Retina (tissue), 1 donor: ENCODE results near the gene IQSEC1.

ENCODE experiments used
- DNase-seq: peaks from one replicate; pipeline ENCODE4 v3.0.0-alpha.2; 2016

IQSEC1 gene

DNA sequence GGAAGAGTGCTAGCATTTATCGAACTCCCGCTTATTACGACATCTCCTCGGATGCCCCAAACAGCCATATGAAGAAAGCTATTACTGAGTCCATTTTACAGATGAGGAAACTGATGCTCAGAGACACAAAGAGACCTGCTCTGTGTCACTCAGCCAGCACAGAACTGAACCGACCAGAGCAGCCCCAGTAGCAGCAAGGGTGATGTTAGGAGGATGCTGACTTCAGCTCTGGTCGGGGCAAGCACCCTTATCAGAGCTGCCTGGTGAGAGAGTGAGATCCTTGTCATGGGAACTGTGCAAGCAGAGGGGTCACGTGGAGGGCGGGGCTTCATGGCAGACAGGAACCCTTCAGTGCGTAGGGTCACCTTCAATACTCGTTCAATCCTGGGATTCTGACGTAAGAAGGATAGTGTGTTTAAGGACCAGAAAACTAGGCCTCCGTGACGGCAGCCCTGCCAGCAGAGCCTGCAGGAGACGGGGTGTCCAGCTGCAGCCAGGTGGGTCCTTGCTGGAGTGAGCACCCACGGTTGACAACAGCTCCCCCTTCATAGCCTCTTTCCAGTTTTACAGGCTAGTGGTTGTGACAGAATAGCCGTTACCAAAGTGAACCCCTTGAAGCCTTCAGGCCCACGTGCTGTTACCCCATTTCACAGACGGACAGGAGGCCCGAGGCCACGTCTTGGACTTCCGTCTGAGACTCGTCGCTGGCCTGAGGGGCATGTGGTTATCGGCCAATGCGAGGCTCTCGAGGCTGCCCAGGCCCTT lies 12.0 kb upstream of the IQSEC1 start:
- DNase-seq, result no peak

DNA sequence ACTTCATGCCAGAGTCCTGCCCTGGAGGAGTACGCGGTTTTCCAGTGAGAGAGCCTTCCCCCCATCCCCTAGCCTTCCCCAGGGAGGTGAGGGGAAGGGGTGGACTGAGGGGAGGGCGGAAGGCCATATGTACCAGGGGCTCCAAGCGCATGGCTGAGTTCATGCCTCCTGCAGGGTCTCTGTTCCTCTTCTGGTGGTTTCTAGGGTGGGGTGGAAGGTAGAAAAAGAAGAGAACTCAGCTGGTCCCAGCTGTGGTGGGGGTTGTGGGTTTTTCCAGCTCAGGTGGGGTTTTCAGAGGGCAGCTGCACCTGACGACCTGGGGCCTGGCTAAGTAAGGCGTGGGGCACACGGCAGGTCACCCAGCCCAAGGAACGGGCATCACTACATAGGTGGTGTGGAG lies 10.7 kb upstream of the IQSEC1 start:
- no peak for DNase-seq

DNA sequence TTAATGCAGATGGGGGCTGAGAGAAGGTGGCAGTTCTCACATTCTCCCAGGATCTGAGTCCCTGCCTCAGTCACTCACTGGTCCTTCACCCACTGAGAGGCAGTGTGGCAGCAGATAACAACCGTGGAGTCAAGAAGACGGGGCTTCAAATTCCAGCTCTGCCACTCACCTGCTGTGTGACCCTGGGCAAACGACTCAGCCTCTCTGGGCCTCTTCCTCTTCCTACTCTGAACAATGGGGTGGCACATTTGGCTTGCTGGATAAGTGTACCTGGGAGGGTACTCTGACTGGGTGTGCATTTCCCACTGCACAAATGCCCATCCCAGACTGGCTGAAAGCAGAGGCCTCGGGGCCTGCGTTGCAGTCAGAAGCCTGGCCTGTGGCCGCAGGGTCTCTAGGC lies 10.0 kb upstream of the IQSEC1 start:
- DNase-seq, result no peak

DNA sequence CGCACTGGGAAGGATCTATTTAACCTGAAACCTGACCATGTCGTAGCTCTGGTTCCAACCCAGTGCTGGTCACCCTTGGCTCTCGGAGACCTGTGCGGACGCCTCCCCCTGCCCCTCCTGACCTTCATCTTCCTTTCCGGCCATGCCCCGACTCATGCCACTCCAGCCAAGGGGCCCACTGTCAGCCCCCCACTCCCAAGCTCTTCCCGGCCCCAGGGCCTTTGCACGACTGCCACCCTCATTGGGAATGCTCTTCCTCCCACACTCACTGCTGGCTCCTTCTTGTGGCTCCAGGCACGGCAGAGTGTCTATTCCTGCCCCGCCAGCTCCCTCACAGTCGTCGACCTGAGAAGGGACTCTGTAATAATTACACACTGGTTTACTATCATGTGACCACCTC lies 9.4 kb upstream of the IQSEC1 start:
- no peak for DNase-seq

DNA sequence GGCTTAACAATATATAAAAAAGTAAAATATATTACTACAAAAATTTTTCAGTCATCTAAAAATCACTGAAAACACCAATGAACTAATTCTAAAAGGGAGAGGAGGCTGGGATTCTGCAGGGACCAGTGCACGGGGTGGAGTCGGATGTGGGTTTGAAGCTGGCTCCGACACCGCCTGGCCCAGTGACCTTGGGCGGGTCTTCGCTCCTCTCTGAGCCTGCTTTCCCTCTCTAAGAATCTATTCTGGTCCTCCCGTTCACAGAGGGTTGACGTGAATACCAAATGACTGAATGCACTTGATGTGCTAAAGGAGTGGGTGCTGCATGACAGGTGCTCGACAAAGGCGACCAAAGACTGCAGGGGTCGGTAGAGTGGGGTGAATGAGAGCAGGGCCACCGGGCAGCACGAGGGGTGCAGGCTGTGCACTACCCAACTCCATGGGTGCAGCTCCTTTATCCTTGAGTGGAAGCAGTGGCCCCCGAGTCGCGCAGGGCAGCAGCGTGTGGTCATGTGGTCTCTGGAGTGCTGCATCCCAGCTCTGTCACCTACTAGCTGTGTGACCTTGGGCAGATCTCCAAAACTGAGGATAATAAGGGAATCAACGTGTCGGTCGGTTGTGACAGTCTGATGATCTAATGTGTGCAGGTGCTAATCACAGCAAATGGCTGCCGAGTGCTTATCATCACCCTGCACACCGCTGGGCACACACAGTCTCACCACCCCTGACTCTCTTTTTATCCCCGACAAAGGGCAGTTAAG lies 8.6 kb upstream of the IQSEC1 start:
- no peak for DNase-seq

DNA sequence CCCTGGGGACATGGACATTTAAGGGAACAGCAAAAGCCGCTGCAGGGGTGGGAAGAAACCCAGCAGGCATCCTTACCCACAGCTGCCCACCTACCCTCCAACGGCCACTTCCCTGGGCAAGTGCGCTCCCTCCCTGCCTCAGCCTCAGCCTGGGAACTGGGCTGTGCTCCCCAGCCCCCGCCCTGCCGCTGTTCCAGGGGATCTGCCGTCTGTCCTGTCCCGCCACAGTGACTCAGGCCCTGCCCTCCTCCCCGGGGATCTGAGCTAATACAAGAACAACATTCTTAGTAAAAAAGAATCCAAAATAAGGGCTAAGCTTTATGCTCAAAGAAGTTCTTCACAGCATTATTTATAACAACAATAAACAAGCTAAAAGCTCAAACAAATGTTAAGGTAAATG lies 7.4 kb upstream of the IQSEC1 start:
- DNase-seq, result no peak

DNA sequence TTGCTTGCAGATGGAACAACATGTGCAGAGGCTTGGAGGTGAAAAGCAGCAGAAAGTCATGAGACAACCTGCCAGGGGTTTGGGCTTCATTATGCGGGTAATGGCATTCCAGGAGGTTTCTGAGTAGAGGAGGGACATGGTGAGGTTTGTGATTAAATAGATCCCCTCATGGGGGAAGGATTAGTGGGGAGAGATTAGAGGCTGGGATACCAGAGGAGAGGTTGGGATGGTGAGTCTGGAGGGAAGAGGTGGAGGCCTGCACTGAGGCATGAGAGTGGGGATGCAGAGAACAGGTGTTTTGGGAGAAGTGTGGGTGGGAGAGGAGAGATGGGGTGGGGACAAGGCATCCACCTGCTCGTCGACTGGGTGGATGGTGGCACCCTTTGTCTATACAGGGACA lies 6.8 kb upstream of the IQSEC1 start:
- DNase-seq, result no peak

DNA sequence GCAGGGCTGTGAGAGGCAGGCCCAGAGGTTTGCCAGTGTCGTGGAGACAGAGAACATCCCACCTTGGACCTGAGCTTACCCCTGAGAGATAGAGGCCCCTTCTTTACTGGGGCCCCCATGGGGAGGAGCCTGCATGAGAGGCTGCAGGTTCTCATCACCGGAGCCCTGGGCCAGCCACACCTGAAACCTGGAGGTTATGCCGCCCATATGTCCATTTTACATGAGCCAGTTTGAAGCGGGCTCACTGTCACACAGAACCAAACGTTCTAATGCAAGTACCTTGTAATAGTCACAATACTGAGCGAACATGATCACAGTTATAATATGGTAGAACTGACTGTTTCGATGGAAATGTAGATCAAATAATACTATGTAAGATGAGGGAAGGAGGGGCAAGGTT lies 6.3 kb upstream of the IQSEC1 start:
- no peak for DNase-seq

DNA sequence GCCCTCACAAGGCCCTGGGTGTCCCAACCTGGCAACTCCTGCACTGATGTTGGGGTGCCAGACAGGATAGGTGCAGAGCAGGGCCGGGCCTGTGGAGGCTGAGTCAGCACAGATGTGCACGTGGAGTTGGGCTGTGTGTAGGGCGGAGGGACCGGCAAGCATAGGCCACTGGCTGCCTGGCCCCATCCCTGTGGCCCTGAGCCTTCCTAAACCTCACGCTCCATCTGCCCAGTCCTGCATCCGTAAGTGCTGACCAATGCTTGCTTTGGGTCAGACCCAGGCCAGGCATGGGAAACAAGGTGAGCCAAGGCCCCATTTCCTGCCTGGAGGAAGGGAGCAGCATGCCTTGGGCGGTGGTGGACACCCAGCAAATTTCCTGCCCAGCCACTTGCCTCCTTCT lies 5.8 kb upstream of the IQSEC1 start:
- no peak for DNase-seq

DNA sequence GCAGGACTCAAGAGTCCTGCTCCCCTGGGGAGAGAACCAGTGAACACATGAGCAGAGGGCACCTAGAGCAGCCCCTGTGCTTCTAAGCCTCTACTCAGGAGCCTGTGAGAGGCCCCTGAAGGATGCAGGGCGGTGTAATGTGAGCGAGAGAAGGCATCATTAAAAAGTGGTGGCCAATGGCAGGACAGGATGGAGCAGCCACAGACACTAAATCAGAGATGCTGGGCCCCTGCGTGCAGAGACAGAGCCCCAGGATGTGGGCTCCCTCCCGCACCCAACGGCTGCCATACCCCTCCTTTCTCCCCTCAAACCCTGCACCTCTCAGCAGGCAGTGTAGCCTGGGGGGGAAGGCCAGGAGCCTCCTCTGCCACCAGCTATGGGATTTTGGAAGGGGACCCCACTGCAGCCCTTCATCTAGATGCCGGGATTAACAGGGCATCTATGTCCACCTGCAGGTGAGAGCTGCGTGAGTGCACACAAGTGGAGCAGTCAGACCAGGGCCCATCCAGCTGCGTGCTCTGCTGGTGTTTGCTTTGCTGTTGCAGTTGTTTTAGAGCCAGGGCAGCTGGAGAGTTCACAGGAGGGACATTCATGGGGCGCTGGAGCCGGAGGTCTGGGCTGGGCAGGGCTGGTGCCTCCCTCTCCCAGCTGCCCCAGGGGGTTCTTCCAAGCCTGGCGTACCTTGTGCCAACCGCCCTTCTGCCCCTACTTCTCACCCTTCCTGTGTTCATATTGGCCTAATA lies 5.1 kb upstream of the IQSEC1 start:
- DNase-seq, result no peak

DNA sequence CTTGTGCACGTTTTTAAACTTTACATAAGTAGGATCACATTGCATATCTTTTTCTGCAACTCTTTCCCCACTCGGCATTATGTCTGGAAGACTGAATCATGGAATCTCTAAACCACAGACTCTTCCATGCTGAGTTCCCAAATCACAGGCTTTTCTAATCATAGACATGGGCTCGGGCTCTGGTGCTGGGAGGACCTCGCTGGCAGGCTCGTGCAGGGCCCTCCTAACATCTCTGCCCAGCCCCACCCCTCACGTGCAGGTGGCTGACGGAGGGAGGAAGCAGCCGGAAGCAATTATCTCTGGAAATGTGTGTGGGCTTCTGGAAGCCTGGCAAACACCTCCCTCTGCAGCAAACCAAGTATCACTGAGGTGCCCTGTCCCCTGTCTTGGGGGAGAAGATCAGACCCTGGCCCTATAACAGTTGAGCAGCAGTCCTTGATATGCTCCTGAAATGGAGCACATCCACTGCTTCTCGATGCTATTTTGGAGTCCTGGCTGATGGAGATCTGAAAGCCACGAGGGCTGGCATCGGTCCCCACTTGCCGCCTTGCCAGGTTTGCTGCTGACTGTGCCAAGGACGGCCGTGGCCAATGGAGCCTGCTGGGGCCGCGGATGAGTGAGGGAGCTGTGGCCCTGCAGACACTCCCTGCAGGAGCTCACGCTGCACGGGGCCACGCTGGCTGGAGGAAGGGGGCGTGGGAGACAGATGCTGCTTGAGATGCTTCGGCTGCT lies 4.4 kb upstream of the IQSEC1 start:
- no peak for DNase-seq

DNA sequence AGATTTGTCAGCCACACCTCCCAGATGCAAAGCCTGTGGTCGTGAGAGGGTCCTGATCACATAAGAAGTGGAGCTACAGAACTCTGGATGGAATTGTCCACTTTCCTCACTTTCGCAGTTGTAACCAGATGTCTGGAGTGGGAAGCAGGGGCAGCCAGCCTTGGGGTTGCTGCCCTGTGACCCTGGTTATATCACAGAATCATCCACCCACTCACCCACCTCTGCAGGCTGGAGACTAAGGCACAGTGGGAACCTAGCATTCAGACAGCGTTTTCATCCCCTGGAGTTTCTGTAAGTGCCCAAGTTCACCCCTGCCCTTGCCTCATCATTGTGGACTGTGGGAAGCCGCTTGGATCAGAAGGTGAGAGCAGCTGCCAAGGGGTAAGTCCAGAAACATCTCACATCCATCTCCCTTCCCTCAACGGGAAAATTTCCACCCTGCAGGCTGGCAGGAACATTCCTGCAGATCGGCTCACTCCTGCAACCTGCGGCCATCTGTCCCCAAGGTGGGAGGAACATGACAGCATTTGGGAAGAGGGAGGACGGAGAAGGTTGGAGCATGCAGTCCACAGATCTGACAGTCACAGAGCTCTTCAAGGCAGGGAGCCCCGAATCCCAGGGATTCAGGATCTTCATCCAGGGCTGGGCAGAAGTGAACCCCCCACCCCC lies 2.9 kb upstream of the IQSEC1 start:
- DNase-seq, result no peak

DNA sequence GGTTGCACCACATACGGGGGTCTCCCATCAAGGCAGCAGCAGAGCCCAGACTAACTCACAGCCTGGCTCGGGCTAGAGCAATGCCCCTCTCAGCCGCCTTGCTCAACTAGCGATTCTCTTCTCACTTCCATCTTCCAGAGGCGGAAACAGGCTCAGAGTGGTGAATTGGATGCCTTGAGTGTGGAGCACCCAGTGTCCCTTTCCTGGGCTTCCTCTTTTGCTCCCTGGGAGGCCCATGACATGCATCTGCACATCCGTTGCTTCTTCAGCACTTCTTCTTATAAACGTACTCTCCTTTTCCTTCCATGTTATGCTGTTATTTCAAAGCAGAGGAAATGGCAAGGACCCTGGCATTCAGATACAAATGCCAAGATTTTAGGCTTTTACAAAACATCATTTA lies 2.1 kb upstream of the IQSEC1 start:
- DNase-seq, result no peak

DNA sequence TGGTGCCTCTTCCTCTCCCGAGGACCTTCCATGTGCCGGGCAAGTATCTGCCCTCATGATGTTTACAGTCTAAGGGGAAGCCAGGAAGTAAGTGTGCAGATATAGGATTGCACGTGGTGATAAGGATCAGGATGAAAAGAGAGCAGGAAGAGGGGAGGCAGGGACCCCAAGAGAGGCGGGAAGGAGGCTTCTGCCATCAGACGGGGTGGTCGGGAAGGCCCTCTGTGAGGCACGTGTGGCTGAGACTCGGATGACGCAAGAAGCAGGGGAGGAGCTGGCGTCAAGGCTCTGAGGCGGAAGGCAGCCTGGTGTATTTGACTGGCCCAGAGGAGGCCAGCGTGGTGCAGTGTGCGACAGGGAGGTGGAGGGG lies 762 bp upstream of the IQSEC1 start:
- DNase-seq, result peak; percentile 57

DNA sequence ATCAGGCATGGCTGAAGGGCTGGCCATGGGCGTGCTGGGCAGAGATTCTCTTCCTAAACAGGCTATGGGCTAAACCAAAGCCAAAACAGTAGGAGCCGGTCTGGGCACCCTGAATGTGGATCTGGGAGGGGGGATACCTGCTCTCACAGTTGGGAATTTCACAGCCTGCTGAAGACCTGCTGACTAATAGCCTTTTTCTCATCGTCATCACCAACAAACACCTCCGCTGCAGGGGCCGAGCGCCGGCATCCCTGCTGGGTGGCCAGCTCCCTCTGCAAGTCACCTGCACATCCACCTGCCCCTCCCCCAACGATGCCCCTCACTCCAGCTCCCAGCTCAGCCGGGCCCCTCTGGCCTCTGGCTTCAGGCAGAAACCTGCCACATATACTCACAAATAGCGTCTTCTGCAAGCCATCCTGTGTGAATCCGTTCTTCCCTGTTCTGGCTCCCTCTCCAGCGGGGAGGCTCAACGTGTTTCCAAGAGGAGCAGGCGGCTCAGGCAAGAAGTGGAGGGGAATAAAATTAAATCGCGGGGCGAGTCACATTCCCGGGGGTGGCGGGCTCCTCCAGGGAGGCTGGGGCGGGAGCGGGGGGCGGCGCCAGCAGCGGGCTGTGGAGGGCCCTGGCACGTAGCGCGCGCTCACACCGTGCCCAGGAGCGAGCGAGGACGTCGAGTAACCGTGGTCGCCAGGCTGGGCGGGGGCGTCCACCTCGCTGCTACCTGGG lies 466 bp downstream of the IQSEC1 start:
- DNase-seq, result peak; percentile 71

DNA sequence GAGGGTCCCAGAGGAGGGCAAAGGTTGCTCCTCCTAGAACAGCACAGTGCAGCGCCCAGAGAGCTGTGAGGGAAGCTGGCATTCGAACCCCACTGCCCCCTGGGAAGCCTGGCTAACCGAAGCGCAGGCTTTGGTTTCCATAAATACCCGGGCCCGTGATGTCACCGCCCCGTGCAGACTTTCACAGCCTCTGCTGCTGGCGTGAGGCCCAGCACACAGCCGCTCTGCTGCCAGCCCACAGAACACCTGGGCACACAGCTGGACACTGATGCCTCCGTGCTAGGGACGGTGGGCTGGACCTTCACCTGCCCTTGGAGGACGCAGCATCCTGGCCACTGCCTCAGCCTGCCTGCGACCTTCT lies 1.0 kb downstream of the IQSEC1 start:
- DNase-seq, result peak; percentile 61

DNA sequence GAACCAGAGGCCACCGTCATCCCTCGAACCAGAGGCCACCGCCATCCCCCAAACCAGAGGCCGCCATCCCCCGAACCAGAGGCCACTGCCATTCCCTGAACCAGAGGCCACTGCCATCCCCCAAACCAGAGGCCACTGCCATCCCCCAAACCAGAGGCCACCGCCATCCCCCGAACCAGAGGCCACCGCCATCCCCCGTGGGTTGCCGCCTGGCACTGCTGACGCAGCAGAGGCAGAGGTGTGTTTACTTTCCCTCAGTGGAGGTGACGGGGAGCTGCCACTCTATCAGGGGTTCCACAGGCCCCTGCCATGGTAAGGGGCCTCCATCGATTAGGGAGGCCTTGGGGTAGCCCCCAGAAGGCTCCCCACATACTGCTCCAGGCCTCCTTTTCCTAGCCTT lies 1.5 kb downstream of the IQSEC1 start:
- DNase-seq, result no peak

DNA sequence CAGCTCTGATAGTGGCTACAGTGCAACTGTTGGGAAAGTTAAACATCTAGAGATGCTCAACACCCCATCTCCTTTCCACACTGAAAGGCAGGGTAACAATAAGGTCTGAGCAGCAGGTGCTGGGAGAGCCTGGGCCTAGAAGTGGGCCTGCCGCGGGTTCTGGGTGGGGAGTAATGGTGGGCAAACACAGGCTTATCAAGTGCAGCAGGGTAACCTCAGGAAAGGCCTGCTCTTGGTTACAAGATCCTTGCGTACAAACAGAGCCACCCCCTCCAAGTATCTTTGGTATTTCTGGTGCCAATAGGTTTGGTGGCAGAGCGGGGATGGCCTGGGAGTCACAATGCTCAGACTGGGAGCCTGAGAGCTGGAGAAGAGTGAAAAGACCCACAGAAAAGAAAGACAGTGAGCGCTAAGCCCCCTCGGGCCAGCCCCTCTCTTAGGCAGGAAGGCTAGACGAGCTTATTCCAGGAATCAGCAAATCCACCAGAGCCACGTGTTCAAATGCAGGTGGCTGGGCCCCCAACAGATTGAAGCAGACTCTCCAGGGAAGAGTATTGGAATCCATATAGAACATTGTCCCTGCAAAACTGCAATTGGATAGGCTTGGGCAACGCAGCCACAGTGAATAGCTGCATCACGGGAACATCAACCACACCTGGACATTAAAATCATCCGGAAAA lies 2.7 kb downstream of the IQSEC1 start:
- no peak for DNase-seq

DNA sequence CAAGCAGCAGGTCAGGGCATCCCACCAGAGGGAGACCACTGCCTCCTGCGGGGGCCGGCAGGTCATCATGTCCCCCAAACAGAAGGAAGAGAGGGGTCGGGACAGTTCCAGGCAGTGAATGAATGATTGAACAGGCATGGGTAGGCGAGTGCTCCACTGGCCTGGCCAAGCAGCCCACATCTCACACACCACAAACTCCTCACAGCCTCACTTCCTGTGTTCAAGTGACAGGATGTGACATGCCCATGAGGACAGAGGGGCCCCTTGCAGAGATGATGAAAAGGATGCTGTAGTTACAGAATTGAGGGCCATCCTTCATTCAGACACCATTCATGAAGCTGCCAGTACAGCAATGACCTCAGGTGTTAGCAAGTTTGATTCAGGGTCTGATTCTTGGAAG lies 3.7 kb downstream of the IQSEC1 start:
- DNase-seq, result no peak

DNA sequence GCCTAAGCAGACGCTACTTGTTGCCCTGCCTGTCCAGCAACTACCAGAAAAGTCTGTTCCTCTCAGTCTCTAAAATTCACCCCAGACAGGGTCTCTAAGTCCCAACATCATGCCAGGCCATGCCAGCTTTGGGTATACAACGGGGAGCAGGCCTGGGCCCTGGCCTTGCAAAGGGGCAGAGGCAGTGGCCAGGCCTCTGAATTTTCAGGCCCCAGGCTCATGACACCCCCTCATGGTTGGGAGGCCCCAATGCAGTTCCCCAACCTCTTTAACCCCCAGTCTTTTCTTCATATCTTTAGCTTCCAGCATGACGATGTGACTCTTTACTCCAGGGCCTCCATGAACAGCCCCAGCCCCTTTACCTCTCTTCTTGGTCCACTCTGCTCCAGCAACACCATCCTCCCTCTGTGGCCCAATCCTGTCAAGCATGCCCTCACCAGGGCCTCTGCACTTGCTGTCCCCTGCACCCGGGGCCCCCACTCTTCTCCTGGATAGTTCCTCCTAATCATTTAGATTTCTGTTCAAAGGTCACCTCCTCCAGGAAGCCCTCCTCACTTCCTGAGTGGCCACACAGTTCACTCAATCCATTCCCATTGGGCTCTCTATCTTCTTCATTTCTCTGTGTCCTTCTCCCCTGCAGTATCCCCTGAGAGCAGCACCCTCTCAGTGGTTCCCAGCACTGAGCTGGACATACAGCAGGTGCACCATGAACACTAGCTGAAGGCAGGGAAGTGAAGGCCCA lies 4.8 kb downstream of the IQSEC1 start:
- DNase-seq, result no peak

DNA sequence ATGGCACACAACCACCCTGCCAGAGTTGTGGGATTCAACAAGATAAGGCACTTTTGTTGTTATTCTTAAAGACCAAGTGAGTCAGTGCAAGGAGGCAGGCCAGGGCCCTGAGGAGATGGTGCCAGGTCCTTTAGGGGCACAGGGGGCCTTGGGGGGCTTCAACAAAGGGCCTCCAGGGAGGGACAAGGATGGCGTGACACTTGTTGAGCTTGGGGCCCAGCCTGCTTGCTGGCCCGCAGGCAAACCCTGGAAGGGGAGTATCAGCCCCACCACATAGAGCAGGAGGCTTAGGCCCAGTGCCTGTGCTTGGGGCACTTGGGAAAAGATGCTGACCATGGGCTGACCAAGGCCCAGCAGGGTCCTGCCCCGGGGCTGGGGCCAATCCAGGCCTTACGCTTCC lies 5.5 kb downstream of the IQSEC1 start:
- no peak for DNase-seq
